Activated T-cell treated with anti-CD3 and anti-CD28 coated beads, Interleukin-2, amount 50 U/mL, for 24 hours (primary cell): ENCODE results near the gene MYZAP.
A peak's percentile ranks its signal among the peaks of the same experiment; 100 is the strongest.

Source experiments
- DNase-seq: peaks from one replicate; pipeline ENCODE4 v3.0.0-alpha.2; 2020
- H3K27ac Mint-ChIP-seq: 2 replicates; pipeline ENCODE4 v1.8.0; 2020; ENCODE audit warnings: mild to moderate bottlenecking, mixed read lengths
- H3K27me3 Mint-ChIP-seq: 2 replicates; pipeline ENCODE4 v1.8.0; 2020; ENCODE audit warnings: mixed read lengths
- H3K36me3 Mint-ChIP-seq: 2 replicates; pipeline ENCODE4 v1.8.0; 2020; ENCODE audit warnings: low read depth, mixed read lengths
- H3K4me1 Mint-ChIP-seq: 2 replicates; pipeline ENCODE4 v1.8.0; 2020; ENCODE audit warnings: low read depth, mixed read lengths
- H3K4me3 Mint-ChIP-seq: 2 replicates; pipeline ENCODE4 v1.8.0; 2020; ENCODE audit warnings: mild to moderate bottlenecking, moderate library complexity, mixed read lengths
- H3K9me3 Mint-ChIP-seq: 2 replicates; pipeline ENCODE4 v1.8.0; 2020; ENCODE audit warnings: mixed read lengths

Gene MYZAP

DNA sequence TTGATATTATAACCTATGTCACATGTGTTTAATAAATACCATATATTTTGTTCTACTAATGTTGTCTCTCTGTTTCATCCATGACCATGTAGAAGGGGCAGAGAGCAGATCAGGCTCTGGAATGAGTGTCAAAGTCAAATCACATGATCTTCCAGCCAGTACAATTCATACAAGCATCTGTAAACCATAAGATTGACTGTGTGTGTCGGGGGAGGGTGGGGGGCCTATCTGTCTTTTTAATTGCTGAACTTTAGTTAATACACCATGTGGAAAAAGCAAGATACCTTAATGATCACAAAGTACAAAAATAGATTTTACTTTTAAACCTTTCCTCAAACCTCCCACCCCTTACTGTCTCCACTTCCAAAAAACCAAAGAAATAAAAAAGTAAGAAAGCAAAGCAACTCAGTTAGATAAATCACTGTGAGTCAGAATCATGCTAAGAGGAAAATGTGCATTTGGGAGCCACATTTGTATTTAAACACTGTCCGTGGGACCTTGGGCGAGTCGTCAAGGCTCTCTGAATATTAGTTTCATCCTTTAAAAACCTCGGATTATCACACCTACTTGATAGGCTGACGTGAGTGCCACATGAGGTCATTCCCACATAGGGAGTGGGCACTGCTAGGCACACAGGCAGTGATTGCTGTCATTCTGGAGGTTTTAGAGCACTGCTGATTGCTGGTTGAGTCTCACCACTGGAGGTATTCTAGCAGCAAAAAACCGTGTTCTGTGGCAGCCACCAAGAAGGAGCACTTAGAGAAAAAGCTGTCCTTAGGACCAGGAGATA is 93.8 kb downstream of the MYZAP start:
- Mint-ChIP-seq H3K27me3 (no peaks in the 10 kb centered on the region), H3K4me3 (no peak overlapping the region), H3K27ac (no peak overlapping the region), H3K36me3 (no peaks in the 10 kb centered on the region), H3K4me1 (peaks cover 2% of the 10 kb centered on the region), H3K9me3 (no peaks in the 10 kb centered on the region)
- no peak for DNase-seq

DNA sequence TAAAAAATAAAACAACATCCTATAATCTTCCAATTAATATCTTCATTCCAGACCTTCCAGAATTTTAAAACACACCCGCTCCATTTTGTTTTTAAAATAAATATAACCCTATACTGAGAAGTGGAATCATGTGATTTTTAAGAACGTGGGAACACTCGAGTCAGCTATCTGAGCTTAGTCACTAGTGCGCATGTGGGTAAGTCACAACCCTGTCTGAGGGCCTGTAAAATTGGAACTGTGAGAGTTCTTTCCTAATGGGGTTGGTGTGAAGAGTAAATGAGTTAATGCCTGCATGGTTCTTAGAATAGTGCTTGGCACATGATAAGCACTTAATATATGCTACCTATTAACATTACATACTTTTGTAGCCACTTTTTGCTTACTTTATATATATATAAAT is 95.0 kb downstream of the MYZAP start:
- H3K4me1 Mint-ChIP-seq, result no peaks in the 10 kb centered on the region
- no peaks in the 10 kb centered on the region for H3K36me3 Mint-ChIP-seq
- DNase-seq, result no peak
- no peaks in the 10 kb centered on the region for H3K9me3 Mint-ChIP-seq
- no peak overlapping the region for H3K4me3 Mint-ChIP-seq
- no peaks in the 10 kb centered on the region for H3K27me3 Mint-ChIP-seq
- H3K27ac Mint-ChIP-seq, result no peak overlapping the region

DNA sequence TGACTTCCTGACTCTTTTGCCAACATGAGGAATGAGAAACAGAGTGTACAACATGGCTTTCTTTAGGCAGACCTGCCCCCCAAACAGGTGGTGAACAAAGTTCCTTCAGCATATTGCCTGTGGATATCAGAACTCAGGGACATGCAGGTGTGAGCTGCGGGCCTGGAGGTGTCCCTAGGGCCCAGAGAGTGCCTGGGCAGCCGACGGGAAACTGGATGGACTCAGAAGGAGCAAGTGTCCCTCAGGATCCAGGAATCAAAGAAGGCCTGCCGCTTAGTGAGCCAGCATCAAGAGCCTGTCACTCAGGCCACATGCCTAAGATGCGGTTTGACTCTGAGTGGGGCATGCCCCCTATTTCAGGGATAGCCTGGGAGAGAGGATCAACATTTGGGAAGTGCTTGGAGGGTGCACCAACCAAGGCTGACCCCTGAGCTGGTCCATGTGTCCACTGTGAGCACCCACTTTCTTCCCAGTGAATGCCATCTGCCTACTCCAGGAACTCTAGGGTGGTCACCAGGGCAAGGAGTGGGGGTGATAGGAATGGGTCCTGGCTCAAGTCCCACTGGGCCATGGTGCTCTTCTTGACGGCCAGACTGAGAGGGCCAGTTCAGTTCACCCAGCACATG is 98.8 kb downstream of the MYZAP start:
- H3K4me1 Mint-ChIP-seq, result no peaks in the 10 kb centered on the region
- no peaks in the 10 kb centered on the region for H3K36me3 Mint-ChIP-seq
- no peak overlapping the region for H3K27ac Mint-ChIP-seq
- H3K27me3 Mint-ChIP-seq, result no peaks in the 10 kb centered on the region
- no peaks in the 10 kb centered on the region for H3K9me3 Mint-ChIP-seq
- no peak for DNase-seq
- H3K4me3 Mint-ChIP-seq, result no peak overlapping the region

DNA sequence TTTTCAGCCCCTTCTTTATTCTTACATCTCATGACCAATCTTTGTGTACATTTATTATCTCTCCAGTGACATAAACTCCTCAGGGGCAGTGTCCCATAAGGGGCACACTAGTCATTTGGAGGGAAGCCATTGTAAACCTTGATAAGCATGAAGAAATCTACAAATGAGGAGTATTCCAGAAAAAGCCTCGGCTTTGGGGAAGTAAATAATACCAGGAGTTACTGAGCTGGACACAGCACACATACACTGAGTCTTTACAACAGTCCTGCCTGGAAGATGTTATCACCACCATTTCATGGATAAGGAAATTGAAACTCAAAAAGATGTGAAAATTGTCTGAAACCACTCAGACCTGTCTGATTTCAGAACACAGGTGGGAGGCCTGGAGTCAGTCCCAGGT is 99.4 kb downstream of the MYZAP start:
- Mint-ChIP-seq H3K4me3 (no peak overlapping the region), H3K27ac (no peak overlapping the region), H3K36me3 (no peaks in the 10 kb centered on the region), H3K27me3 (no peaks in the 10 kb centered on the region), H3K4me1 (no peaks in the 10 kb centered on the region), H3K9me3 (no peaks in the 10 kb centered on the region)
- no peak for DNase-seq

DNA sequence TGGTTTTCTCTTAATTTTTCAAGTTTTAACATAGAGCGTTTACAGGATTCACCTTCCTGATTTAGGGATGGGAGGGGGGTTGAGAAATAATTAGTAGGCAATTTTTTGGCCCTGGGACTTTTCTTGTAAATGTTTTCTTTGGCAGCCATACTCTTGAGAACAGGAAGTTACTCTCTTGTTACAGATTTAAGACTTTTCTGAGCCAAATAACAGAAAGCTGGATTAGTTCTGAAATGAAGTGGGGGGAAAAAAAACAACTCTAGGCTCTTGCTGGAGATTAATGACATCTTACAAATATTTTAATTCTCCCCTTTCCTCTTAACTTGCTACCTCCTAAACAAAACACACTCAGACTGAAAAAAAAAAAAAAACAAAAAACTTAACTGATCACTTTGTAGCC is 101.0 kb downstream of the MYZAP start:
- H3K4me3 Mint-ChIP-seq, result no peak overlapping the region
- H3K9me3 Mint-ChIP-seq, result no peaks in the 10 kb centered on the region
- H3K27me3 Mint-ChIP-seq, result peaks cover 6% of the 10 kb centered on the region
- no peaks in the 10 kb centered on the region for H3K36me3 Mint-ChIP-seq
- H3K4me1 Mint-ChIP-seq, result no peaks in the 10 kb centered on the region
- no peak for DNase-seq
- no peak overlapping the region for H3K27ac Mint-ChIP-seq

DNA sequence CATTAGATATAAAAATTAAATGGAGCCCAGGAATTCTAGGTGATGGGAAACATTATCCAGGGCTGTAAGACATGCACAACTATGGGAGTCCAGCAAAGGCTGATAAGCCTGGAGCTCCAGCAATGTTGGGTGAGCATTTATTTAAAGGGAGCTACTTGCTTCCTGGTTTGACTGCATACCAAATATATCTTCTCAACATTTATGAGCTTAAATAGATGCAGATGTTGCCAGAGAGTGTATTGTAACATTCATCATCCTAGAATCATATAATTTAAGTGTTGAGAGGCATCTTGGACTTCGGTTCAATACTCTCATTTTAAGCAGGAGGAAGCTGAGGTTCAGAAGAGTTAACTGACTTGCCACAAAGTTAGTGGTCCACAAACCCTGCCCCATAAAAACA is 102.6 kb downstream of the MYZAP start:
- Mint-ChIP-seq H3K4me3 (no peak overlapping the region), H3K36me3 (no peaks in the 10 kb centered on the region), H3K9me3 (no peaks in the 10 kb centered on the region), H3K4me1 (no peaks in the 10 kb centered on the region), H3K27ac (no peak overlapping the region), H3K27me3 (peaks cover 12% of the 10 kb centered on the region)
- no peak for DNase-seq

DNA sequence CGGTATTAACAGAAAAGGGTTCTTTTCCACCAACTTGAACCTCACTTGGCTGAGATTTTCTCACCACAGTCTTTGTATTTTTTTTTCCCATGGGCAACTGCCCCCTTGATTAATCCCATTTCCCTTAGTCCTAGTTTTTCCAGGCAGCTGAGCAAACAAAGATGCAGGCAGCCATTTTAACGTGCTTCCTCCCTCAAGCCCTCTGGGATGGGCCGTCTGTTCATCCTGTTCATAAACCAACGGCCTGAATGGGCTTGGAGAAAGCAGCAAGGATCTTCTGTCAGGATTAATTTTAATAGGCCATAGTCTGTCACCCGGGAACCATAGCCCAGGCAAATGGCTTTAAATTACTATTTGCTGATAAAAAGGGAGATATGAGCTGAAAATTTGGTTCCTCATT is 104.4 kb downstream of the MYZAP start:
- H3K27ac Mint-ChIP-seq, result no peak overlapping the region

DNA sequence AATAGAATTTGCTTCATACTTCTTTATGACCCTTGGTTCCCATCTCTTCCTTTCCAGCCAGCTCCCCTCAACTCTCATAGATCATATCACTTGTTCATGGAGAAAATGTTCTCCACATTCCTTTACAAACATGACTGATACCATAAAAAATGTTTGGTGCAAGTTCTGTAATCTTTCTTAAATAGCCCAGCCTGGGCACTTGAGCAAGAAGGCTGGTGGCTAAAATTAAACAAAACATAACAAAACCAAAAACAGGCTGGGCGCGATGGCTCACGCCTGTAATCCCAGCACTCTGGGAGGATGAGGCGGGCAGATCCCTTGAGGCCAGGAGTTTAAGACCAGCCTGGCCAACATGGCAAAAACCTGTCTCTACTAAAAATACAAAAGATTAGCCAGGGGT is 105.9 kb downstream of the MYZAP start:
- Mint-ChIP-seq H3K36me3 (no peaks in the 10 kb centered on the region), H3K27ac (no peak overlapping the region), H3K9me3 (no peaks in the 10 kb centered on the region), H3K27me3 (peaks cover 16% of the 10 kb centered on the region), H3K4me3 (no peak overlapping the region), H3K4me1 (no peaks in the 10 kb centered on the region)
- no peak for DNase-seq

More for the DNA sequence above, 104.4 kb downstream of the MYZAP start:
- no peak for DNase-seq
- H3K4me3 Mint-ChIP-seq, result no peak overlapping the region
- H3K9me3 Mint-ChIP-seq, result no peaks in the 10 kb centered on the region
- no peaks in the 10 kb centered on the region for H3K36me3 Mint-ChIP-seq
- H3K27me3 Mint-ChIP-seq, result peaks cover 16% of the 10 kb centered on the region
- no peaks in the 10 kb centered on the region for H3K4me1 Mint-ChIP-seq

DNA sequence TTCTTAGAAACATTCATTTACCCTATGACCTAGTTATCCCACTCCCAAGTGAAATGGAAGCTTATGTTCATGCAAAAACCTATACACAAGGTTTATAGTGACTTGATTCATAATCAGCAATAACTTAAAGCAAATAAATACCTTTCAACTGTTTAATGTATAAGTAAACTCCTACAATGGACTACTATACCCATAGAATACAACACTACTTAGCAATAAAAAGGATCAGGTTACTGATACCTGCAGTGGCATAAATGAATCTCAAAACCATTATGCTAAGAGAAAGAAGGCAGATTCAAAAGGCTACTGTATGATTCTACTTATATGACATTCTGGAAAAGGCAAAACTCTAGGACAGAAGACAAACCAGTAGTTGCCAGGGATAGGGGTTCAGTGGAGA is 106.5 kb downstream of the MYZAP start:
- H3K27me3 Mint-ChIP-seq, result peaks cover 16% of the 10 kb centered on the region
- H3K4me3 Mint-ChIP-seq, result no peak overlapping the region
- DNase-seq, result no peak

DNA sequence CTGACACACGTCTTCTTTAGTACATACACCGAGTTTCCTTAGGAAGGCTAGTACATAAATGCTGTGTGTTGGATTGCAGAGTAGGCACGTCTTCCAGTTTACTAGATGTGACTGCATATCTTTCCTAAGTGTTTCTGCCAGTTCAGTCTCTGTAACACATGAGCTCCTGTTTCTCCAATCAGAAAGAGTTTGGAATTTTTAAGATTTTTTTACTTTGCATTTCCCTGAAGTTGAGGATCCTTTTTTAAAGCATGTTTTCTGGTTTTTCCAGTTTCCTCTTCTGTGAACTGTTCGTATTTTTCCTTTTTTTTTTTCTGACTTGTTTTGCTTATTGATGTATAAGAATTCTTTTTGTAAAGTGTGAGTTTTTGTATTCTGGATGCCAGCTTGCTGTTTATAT is 107.3 kb downstream of the MYZAP start:
- Mint-ChIP-seq H3K36me3 (no peaks in the 10 kb centered on the region), H3K4me1 (peaks cover 14% of the 10 kb centered on the region), H3K4me3 (no peak overlapping the region), H3K27me3 (peaks cover 16% of the 10 kb centered on the region), H3K27ac (no peak overlapping the region), H3K9me3 (no peaks in the 10 kb centered on the region)
- no peak for DNase-seq

More for the DNA sequence above, 106.5 kb downstream of the MYZAP start:
- H3K4me1 Mint-ChIP-seq, result peaks cover 6% of the 10 kb centered on the region
- no peaks in the 10 kb centered on the region for H3K9me3 Mint-ChIP-seq
- no peak overlapping the region for H3K27ac Mint-ChIP-seq
- no peaks in the 10 kb centered on the region for H3K36me3 Mint-ChIP-seq

DNA sequence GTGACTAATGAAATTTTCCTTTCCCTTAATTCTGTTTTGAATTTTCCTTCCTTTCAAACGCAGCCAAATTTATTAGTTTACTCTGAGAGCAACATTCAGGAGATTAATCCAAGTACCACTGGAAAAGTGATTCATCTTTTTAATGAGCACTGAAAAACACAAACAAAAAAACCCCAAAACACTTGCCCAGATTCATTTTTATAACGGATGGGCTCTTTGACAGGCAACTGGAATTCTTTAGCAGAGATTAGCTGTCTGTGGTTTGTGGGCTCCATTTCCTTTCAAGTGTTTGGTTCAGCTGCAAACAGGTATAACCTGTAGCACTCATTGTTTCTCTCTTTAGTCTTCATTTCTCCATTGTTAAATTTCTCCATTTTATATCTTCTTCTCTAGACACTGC is 111.7 kb downstream of the MYZAP start:
- H3K9me3 Mint-ChIP-seq, result no peaks in the 10 kb centered on the region
- H3K27ac Mint-ChIP-seq, result peak overlapping the region; percentile 13
- H3K4me3 Mint-ChIP-seq, result no peak overlapping the region
- DNase-seq, result no peak
- H3K4me1 Mint-ChIP-seq, result peaks cover 45% of the 10 kb centered on the region
- peaks cover 8% of the 10 kb centered on the region for H3K27me3 Mint-ChIP-seq
- H3K36me3 Mint-ChIP-seq, result peaks cover 15% of the 10 kb centered on the region

DNA sequence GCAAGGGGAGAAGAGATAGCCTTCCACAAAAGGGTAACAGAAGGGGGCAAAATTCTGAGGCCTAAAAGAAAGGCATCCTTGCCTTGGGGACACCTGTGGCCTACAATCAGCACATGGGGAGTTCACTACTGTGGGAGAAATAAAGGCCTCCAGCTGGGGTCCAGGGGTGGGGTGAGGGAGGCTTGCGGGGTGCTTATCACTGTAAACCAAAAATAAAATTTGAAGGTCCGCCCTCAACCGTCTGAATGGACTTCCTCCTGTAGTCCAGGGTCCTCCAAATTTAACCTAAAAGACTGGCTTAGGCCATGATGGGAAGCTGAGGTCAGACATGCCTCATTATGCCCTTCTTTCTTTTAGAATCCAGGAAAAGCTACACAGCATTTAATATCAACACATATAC is 112.7 kb downstream of the MYZAP start:
- Mint-ChIP-seq H3K36me3 (peaks cover 25% of the 10 kb centered on the region), H3K9me3 (no peaks in the 10 kb centered on the region), H3K4me1 (peaks cover 56% of the 10 kb centered on the region), H3K27ac (peak overlapping the region; percentile 3), H3K4me3 (no peak overlapping the region), H3K27me3 (peaks cover 3% of the 10 kb centered on the region)
- DNase-seq, result no peak

DNA sequence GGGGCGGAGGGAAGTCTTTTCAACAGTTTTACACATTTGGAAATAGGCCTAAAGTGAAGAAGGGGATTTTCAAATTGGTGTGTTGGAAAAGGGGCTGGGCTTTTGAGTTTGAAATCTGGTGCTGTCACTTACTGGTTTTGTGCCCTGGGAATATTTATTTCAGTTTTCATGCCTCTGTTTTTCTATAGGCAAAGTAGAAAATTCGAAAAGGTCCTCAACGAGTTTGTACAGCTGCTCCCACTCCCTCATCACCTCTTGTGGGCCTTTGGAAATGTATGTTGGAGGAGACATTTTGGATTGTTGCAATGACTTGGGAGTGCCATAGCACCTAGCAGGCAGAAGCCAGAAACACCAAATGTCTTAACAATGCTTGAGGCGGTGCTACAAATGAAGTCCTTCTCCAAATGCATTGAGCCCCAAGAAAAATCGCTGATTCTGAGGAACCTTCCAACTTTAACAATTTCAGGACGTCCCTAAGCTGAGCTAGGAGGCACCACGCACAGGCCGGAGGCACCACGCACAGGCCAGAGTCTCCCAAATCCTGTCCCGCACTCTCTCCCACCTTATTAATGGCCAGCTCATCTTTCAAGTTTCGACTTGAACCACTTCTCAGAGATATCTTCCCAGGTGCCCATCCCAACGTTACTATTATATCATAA is 114.2 kb downstream of the MYZAP start:
- Mint-ChIP-seq H3K4me3 (peak overlapping the region; percentile 88), H3K36me3 (peaks cover 40% of the 10 kb centered on the region), H3K9me3 (no peaks in the 10 kb centered on the region), H3K27ac (peak overlapping the region; percentile 92), H3K4me1 (peaks cover 69% of the 10 kb centered on the region), H3K27me3 (no peaks in the 10 kb centered on the region)
- DNase-seq, result no peak

DNA sequence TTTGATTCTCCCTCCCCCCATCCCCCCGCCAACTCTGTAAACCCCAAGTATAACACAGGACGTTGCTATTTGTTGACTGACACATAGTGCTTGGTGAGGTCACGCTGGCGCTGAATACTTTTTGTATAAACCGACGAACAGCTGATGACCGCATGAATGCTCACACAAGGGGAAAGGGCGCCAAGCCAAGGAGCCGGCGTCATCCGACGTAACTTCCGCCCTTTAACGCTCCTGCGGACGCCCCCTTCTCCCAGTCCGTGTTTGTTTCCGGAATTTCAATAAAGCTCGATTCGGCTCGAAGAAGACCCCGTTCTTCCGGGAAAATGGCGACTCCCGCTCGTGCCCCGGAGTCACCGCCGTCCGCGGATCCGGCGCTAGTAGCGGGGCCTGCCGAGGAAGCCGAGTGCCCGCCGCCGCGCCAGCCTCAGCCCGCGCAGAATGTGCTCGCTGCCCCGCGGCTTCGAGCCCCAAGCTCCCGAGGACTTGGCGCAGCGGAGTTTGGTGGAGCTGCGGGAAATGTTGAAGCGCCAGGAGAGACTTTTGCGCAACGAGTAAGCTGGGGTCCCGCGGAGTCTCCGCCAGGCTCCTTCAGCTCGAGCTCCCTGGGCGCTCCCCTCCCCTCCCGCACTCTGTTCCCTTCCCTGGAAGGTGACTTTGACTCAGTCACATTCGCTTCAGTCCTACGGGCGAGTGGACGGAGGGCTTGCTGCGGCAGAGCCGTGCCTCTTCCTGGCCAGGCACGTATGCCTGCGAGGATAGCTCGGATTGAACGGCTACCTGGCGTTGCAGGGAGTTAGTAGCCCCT is 114.9 kb downstream of the MYZAP start, which contains the start of gene POLR2M:
Gene POLR2M (plus strand): TSS at position 310 of the 805 bp plus-strand sequence. CDS start 129 bp downstream, at position 439.
- Mint-ChIP-seq H3K4me1 (peaks cover 76% of the 10 kb centered on the region), H3K36me3 (peaks cover 47% of the 10 kb centered on the region), H3K27ac (peak within 1 kb of the TSS; percentile 92), H3K4me3 (peak within 1 kb of the TSS; percentile 88), H3K9me3 (no peaks in the 10 kb centered on the region), H3K27me3 (no peaks in the 10 kb centered on the region)
- DNase-seq, result peak; percentile 90
